Esophagus squamous epithelium (tissue), 5 donors: Measurements from ENCODE around the gene NHSL1. TPM values are rescaled to one million over a fixed set of nuclear protein-coding genes. Genes with fewer than 3 reads are reported as not detected.

Experiments
- DNase-seq: peaks from one replicate; lab custom pipeline; 2025; lab: John Stamatoyannopoulos, UW
- H3K27ac ChIP-seq, 4 donors: fragments of 200-600 bp; sonication (generic); one replicate each; pipeline ENCODE4 v1.5.1; 2016 to 2019; ENCODE audit warnings: mild to moderate bottlenecking in 1 of 4
- H3K27me3 ChIP-seq, 4 donors: fragments of 200-600 bp; sonication (generic); 1 replicate in 3 of 4; 2 replicates in 1 of 4; pipeline versions ENCODE4 v1.5.1 to v1.6.0; 2017 to 2021; ENCODE audit warnings: antibody characterized with exemption in 1 of 4
- H3K36me3 ChIP-seq, 3 donors: fragments of 200-600 bp; sonication (generic); one replicate each; pipeline ENCODE4 v1.5.1; 2016 to 2019
- H3K4me1 ChIP-seq, 3 donors: fragments of 200-600 bp; sonication (generic); one replicate each; pipeline ENCODE4 v1.5.1; 2017 to 2019
- H3K4me3 ChIP-seq, 4 donors: fragments of 200-600 bp; sonication (generic); 1 replicate in 3 of 4; 2 replicates in 1 of 4; pipeline ENCODE4 v1.5.1; 2016 to 2019; ENCODE audit warnings: mild to moderate bottlenecking in 2 of 4, moderate library complexity in 1 of 4
- H3K9me3 ChIP-seq, 3 donors: fragments of 200-600 bp; sonication (generic); one replicate each; pipeline ENCODE4 v1.5.1; 2016 to 2019
- POLR2A ChIP-seq, 4 donors: fragments of 450-650 bp; IDR thresholded peaks; one replicate each; pipeline ENCODE4 v1.6.1; 2017; ENCODE audit warnings: antibody characterized with exemption in 4 of 4, mild to moderate bottlenecking in 4 of 4, moderate library complexity in 3 of 4
- WGBS, 2 donors: methylation state at CpG; one replicate each; pipeline ENCODE4 v1.1.5; 2018; 5-methylcytosine and 5-hydroxymethylcytosine counted together
- intact Hi-C: fragments of 100-400 bp; cut with DNase I; formaldehyde crosslinking; loops from one replicate; pipeline ENCODE4 v1.15.0; 2022
- total RNA-seq, 4 donors: library from RNA; depleted of rRNA; stranded (reverse); fragments of >200 nt; gene quantifications; one replicate each; pipeline ENCODE4 v1.1.0, GENCODE V29; 2016
- TF ChIP-seq, protein P1 (sequence below), 6 experiments: fragments of 450-650 bp in 4 of 6; fragments of 200-600 bp in 2 of 6; sonication (generic) in 2 of 6; IDR thresholded peaks; one replicate each; pipeline ENCODE4 v1.5.1; 2016 to 2019; ENCODE audit warnings: antibody characterized with exemption in 6 of 6, mild to moderate bottlenecking in 4 of 6, moderate library complexity in 4 of 6
- donor health status: DM: yes; HTN: yes; CAD: no.

The NHSL1 gene
- total RNA-seq, 4 donors from 2014 or later, result 13.1 to 58.2 (median 32.0) TPM

DNA sequence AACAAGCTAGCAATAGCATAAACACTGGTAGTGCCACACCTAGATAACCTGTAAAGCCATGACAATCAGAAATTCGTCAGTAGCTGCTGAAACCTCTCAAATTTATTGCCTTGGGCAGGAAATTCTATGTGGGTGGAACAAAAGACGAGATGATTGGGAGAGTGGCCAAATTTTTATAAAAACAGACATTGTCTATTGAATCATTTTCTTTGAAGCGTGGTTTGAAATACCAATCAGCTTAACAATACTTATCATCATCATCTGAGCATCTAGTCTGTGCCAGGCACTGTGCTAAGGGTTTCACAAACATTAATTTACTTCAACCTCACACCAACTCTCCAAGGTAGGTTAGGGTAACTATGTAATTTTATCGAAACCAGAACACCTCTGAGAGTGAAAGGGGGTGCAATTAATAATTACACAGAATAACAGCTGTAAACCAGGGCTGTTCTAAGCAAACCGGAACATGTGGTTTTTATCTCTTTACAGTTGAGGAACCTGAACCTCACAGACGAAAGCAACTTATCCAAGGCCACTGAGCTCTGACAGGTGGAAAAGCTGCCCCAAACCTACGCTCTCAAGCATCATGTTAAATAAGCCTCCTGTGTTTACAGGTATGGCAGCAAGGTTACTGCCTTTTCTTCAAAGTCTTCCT, 43.4 kb downstream of the NHSL1 start:
- Histone ChIP-seq H3K4me1 (peaks cover 0 to 26% (median 10%) of the 10 kb centered on the region in 3 donors), H3K4me3 (peak overlapping the region in 1 of 4 donors; percentile 35), H3K27me3 (no peaks in the 10 kb centered on the region), H3K27ac (peak overlapping the region; percentile 36 to 69 (median 46)), H3K36me3 (peaks cover 0 to 4% (median 0%) of the 10 kb centered on the region in 3 donors), H3K9me3 (no peaks in the 10 kb centered on the region)
- no peak for TF ChIP-seq POLR2A (IDR thresholded peaks at IDR 0.05)
- TF ChIP-seq, protein P1, sequence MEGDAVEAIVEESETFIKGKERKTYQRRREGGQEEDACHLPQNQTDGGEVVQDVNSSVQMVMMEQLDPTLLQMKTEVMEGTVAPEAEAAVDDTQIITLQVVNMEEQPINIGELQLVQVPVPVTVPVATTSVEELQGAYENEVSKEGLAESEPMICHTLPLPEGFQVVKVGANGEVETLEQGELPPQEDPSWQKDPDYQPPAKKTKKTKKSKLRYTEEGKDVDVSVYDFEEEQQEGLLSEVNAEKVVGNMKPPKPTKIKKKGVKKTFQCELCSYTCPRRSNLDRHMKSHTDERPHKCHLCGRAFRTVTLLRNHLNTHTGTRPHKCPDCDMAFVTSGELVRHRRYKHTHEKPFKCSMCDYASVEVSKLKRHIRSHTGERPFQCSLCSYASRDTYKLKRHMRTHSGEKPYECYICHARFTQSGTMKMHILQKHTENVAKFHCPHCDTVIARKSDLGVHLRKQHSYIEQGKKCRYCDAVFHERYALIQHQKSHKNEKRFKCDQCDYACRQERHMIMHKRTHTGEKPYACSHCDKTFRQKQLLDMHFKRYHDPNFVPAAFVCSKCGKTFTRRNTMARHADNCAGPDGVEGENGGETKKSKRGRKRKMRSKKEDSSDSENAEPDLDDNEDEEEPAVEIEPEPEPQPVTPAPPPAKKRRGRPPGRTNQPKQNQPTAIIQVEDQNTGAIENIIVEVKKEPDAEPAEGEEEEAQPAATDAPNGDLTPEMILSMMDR (IDR thresholded peaks at IDR 0.05), result no peak
- intact Hi-C loops, result no loop called here
- WGBS, 2 donors, result 28 to 32% methylated on average over 7 of the region's 7 CpGs
- no peak for DNase-seq

DNA sequence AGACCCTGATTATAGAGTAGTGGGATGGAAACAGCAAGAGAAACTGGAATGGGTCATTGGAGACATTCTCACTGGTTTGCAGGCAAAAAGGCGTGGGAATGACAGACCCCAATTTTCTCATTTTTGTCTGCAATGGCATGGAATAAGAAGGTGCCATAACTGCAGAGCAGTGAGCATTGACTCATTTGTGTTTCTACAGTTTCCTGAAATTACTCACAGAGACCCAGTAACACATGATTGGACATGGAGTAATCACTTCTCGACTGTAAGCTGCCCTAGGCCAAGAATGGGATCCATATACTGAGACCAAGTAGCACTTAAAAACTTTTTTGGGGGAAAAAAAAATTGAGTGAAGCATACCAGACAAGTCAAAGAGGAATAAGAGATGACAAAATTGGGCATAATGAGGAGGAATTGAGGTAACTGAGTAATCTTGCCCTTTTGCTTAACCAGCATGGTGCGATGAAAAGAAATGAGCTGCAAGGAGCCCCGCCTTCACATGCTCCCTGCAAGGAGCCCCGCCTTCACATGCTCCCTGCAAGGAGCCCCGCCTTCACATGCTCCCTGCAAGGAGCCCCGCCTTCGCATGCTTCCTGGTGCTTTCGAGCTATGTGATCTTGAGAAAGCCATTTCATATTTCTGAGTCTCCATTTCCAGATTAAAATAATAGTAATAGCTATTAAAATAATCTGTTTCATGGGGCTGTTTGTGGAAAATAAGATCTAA, 44.1 kb downstream of the NHSL1 start:
- DNase-seq, result no peak

DNA sequence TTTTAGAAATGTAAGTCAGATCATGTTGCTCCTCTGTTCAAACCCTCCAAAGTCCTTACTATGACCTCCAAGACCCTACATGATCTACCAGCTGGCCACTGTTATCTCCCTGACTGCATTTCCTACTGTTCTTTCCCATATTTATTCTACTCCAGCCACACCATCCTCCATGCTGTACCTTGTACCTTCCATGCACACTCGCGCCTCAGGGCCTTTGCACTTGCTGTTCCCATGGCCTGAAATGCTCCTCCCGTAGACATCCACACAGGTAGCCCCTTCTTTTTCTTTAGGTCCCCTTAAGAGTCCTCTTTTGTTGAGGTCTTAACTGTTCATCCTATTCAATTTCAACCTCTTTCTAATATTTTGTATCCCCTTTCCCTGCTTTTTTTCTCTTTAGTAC, 48.3 kb downstream of the NHSL1 start:
- Histone ChIP-seq H3K27ac (no peak overlapping the region), H3K27me3 (no peaks in the 10 kb centered on the region), H3K4me1 (peaks cover 0 to 26% (median 5%) of the 10 kb centered on the region in 3 donors), H3K9me3 (no peaks in the 10 kb centered on the region), H3K4me3 (no peak overlapping the region), H3K36me3 (peaks cover 0 to 1% (median 0%) of the 10 kb centered on the region in 3 donors)
- no peak for DNase-seq
- TF ChIP-seq, protein P1 (IDR thresholded peaks at IDR 0.05), result no peak
- no peak for TF ChIP-seq POLR2A (IDR thresholded peaks at IDR 0.05)
- WGBS, 2 donors, result 93 to 96% methylated on average over 3 of the region's 3 CpGs
- intact Hi-C loops, result no loop called here

More for the DNA sequence above, 44.1 kb downstream of the NHSL1 start:
- H3K27me3 ChIP-seq, result no peaks in the 10 kb centered on the region
- peaks cover 0 to 26% (median 10%) of the 10 kb centered on the region in 3 donors for H3K4me1 ChIP-seq
- TF ChIP-seq POLR2A (IDR thresholded peaks at IDR 0.05), result no peak
- TF ChIP-seq, protein P1 (IDR thresholded peaks at IDR 0.05), result no peak
- intact Hi-C loops, result no loop called here
- H3K36me3 ChIP-seq, result peaks cover 0 to 4% (median 0%) of the 10 kb centered on the region in 3 donors
- WGBS, 2 donors, result 18 to 26% methylated on average over 9 of the region's 9 CpGs
- H3K9me3 ChIP-seq, result no peaks in the 10 kb centered on the region
- H3K4me3 ChIP-seq, result peak overlapping the region in 1 of 4 donors; percentile 35
- peak overlapping the region; percentile 36 to 69 (median 46) for H3K27ac ChIP-seq

DNA sequence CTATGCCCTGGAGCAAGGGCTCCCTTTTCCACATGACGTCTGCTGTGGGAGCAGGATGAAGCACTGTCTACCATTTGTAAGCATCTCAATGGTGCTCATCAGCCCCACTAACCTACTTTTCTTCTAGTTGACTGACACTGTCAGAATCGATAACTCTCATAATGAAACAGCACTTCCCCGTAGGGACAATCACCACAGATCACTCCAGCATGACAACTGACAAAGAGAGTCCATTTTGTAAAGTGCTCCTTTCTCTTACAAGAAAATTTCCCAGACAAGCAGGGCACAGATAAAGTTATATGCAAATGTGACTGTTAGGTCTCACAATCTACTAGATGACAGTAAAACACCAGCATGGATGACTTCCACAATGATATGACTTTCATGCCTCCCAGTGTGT, 48.8 kb downstream of the NHSL1 start:
- no peak overlapping the region for H3K27ac ChIP-seq
- intact Hi-C loops, result no loop called here
- H3K36me3 ChIP-seq, result peaks cover 0 to 6% (median 0%) of the 10 kb centered on the region in 3 donors
- TF ChIP-seq POLR2A (IDR thresholded peaks at IDR 0.05), result no peak
- TF ChIP-seq, protein P1 (IDR thresholded peaks at IDR 0.05), result no peak
- H3K4me3 ChIP-seq, result no peak overlapping the region
- 62 to 73% methylated on average over 3 of the region's 3 CpGs for WGBS, 2 donors
- no peaks in the 10 kb centered on the region for H3K9me3 ChIP-seq
- no peak for DNase-seq
- H3K4me1 ChIP-seq, result peaks cover 0 to 20% (median 4%) of the 10 kb centered on the region in 3 donors
- H3K27me3 ChIP-seq, result no peaks in the 10 kb centered on the region

DNA sequence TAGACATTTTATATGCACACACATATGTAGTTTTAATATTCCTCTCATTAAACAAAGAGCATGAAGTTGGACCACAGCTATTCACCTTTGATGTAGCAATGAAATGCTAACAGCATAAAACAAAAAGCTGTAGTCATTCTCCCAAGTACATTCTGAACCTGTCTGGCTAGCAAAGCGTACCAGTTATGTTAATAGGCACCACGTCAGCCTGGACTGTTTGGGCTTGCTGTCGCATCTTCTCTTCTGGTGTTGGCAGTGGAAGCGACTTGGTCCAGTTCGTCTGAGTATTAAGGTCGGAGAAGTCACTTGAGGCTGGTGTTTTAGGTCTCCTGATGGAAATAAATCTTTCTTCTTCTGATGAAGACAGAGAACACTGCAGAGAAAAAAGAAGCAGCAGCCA, 52.5 kb downstream of the NHSL1 start:
- Histone ChIP-seq H3K4me1 (peaks cover 0 to 11% (median 0%) of the 10 kb centered on the region in 3 donors), H3K27ac (no peak overlapping the region), H3K36me3 (peaks cover 0 to 20% (median 0%) of the 10 kb centered on the region in 3 donors), H3K27me3 (no peaks in the 10 kb centered on the region), H3K9me3 (no peaks in the 10 kb centered on the region), H3K4me3 (no peak overlapping the region)
- intact Hi-C loops, result no loop called here
- DNase-seq, result no peak
- 24 to 60% methylated on average over 6 of the region's 6 CpGs for WGBS, 2 donors
- no peak for TF ChIP-seq POLR2A (IDR thresholded peaks at IDR 0.05)
- TF ChIP-seq, protein P1 (IDR thresholded peaks at IDR 0.05), result no peak
